Activated CD4-positive, CD25-positive, alpha-beta regulatory T cell (primary cell): Measurements from ENCODE around the gene STMN1.
"Not testable (repeated sequence)": the region's sequence is repeated elsewhere in the genome, so short reads cannot be mapped to it uniquely, and the experiment has no call there.

Experiments
- DNase-seq, 4 experiments: peaks; one replicate each; lab custom pipeline; 2025; lab: John Stamatoyannopoulos, UW

The STMN1 gene

GRCh38 chr1:25905680-25906643 is at the start of gene STMN1:
Gene STMN1 (minus strand): TSS chr1:25906419. CDS start chr1:25904676, 1,743 bp downstream.
- DNase-seq, result peak; percentile 74 to 89 (median 82)

GRCh38 chr1:25955553-25955952 is 49.3 kb upstream of the STMN1 start:
- no peak for DNase-seq

- DNase-seq, result no peak
These were observed 48.2 kb upstream of the STMN1 start for GRCh38 chr1:25954282-25954938.

- no peak for DNase-seq
These were observed 46.7 kb upstream of the STMN1 start for GRCh38 chr1:25952841-25953401.

GRCh38 chr1:25948641-25949040 is 42.4 kb upstream of the STMN1 start:
- DNase-seq, result no peak

GRCh38 chr1:25947027-25947426 is 40.8 kb upstream of the STMN1 start:
- DNase-seq, result no peak

- no peak for DNase-seq
These were observed 39.5 kb upstream of the STMN1 start for GRCh38 chr1:25945761-25946160.

GRCh38 chr1:25944986-25945385 is 38.8 kb upstream of the STMN1 start:
- no peak for DNase-seq

- DNase-seq, result not testable (repeated sequence)
These were observed 37.3 kb upstream of the STMN1 start for GRCh38 chr1:25943511-25943910.

GRCh38 chr1:25936947-25937346 is 30.7 kb upstream of the STMN1 start:
- no peak for DNase-seq

- no peak for DNase-seq
These were observed 27.5 kb upstream of the STMN1 start for GRCh38 chr1:25933479-25934365.

GRCh38 chr1:25932811-25933400 is 26.7 kb upstream of the STMN1 start:
- not testable (repeated sequence) for DNase-seq

- no peak for DNase-seq
These were observed 26.1 kb upstream of the STMN1 start for GRCh38 chr1:25932321-25932720.

GRCh38 chr1:25929016-25929415 is 22.8 kb upstream of the STMN1 start:
- no peak for DNase-seq

- no peak for DNase-seq
These were observed 21.5 kb upstream of the STMN1 start for GRCh38 chr1:25927521-25928265.

GRCh38 chr1:25926731-25927496 is 20.7 kb upstream of the STMN1 start:
- no peak for DNase-seq

- no peak for DNase-seq
These were observed 18.2 kb upstream of the STMN1 start for GRCh38 chr1:25924454-25924853.

GRCh38 chr1:25922971-25923552 is 16.8 kb upstream of the STMN1 start:
- DNase-seq, result peak in 1 of 4 experiments; percentile 27
